ENCODE measurements around the gene SLC26A9.
A peak's percentile ranks its signal among the peaks of the same experiment; 100 is the strongest.

The SLC26A9 gene, protein sequence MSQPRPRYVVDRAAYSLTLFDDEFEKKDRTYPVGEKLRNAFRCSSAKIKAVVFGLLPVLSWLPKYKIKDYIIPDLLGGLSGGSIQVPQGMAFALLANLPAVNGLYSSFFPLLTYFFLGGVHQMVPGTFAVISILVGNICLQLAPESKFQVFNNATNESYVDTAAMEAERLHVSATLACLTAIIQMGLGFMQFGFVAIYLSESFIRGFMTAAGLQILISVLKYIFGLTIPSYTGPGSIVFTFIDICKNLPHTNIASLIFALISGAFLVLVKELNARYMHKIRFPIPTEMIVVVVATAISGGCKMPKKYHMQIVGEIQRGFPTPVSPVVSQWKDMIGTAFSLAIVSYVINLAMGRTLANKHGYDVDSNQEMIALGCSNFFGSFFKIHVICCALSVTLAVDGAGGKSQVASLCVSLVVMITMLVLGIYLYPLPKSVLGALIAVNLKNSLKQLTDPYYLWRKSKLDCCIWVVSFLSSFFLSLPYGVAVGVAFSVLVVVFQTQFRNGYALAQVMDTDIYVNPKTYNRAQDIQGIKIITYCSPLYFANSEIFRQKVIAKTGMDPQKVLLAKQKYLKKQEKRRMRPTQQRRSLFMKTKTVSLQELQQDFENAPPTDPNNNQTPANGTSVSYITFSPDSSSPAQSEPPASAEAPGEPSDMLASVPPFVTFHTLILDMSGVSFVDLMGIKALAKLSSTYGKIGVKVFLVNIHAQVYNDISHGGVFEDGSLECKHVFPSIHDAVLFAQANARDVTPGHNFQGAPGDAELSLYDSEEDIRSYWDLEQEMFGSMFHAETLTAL

DNA sequence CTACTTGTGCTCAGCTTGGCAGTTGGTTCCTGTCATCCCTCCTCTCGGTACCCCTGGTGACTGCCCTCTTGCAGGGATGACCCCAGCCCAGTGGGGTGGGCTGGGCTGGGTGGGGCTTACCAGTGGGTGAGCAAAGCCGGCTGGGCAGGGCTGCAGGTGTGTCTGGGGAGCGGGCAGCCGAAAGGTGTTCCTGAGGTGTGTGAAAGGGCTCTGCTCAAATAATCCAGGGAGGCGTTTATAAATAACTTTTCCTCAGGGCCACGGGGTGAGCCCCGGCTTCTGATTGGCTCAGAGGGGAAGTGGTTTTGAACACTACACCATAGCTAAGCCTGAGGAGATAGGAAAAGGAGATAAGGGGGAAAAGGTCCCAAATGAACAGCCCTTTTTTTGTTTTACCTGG, at the start of gene SLC26A9:
Gene SLC26A9 (minus strand): TSS at position 212 of the 400 bp plus-strand sequence. CDS start 7,636 bp downstream, outside the sequence.
- DNase-seq (ENCODE audit: low read depth), result no peak

DNA sequence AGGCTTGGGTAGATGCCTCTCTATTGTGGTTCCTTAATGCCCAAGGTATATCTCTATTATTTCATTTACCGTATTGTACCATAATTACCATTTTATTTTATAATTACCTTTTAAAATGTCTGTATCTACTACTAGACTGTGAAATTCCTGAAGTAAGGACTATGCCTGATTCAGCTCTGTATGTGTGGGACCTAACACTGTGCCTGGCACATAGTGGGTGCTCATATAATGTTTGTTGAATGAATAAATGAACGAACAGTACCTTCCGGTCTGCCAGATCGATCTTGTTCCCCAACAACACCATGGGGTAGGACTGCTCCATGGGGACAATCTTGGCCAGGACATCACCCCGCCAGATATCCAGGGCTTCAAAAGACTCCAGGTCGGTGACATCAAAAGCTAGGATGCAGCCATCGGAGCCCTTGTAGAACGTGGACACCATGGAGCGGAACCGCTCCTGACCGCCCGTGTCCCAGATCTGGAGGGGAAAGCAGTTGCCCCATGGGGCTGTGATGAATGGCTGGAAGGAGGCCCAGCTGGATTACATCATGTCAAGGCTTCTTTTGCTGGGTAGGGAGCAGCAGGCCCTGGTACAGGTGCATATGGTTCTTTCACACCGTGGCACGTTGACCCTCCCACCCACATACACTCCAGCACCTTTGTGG, 49.1 kb upstream of the SLC26A9 start:
- no peak for DNase-seq (ENCODE audit: low read depth)

DNA sequence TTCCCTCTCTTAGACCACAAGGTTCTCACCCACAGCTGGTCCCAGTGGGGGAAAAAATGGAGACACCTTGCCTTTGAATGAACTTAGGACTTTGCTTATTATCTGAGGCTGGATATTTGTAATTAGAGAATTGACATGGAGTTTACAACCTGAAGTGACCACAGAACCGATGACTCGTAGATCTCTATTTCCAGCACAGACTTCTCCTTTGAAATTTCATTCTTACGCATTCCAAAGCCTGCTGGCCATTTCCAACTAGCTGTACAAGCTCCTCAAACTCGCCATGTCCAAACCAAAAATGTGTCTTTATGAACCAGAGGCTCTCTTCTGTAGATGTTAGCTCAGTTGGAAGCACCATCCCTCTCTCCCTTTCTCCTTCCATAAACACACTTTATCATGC, 48.0 kb upstream of the SLC26A9 start:
- no peak for DNase-seq (ENCODE audit: low read depth)

DNA sequence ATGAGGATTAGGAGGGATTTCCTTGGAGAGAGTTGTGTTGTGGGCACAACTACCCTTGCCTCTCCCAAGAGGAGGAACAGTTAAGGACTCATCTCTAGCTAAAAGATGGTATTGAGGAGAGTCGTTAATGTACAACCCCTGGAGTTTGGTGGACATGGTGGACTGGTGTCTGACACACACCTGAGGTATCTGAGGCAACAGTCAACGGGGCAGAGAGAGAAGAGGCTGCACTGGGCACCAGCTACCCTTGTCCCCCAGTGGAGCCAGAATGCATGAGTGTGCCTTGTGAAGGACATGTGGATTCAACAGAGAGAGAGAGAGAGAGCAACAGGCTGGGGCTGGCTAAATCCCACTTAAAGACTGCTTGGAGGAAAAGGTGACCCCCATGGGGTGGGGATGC, 47.0 kb upstream of the SLC26A9 start:
- DNase-seq (ENCODE audit: low read depth), result no peak

DNA sequence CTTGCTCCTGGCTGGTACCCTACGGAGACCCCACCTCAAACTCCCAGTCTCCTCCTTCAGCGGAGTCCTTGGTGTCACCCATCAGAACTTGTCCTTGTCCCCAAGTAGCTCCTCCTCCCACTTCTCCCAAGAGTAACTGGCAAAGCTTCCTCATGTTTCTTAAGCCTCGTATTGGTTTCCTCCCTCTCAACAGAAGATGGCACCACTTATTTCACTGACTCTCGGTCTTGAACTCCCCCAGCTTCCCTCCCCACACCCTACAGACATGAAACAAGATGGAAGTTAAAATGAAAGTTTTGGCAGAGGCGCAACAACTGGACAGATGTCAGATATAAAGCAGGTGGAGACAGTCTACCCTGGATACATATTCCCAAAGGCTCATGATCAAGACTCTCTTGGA, 46.5 kb upstream of the SLC26A9 start:
- no peak for DNase-seq (ENCODE audit: low read depth)

DNA sequence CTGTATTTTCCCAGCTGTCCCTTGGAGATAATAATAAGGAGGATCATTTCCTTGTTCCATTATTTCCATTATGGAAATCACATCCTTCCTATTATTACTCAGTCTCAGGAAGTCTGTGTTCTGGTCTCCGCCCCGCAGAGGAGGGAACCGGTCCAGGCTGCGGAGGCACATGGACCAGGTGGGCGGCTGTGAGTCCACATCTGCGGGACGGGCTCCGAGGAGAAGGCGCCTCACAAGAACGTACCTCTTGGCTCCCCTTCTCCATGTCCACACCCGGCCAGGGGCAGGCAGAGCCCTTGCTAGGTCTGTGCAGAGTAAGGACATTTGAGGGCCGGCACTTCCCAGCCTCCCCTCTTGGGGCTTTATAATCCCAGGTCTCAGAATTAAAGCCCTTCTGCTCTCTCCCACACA, 45.3 kb upstream of the SLC26A9 start:
- no peak for DNase-seq (ENCODE audit: low read depth)

DNA sequence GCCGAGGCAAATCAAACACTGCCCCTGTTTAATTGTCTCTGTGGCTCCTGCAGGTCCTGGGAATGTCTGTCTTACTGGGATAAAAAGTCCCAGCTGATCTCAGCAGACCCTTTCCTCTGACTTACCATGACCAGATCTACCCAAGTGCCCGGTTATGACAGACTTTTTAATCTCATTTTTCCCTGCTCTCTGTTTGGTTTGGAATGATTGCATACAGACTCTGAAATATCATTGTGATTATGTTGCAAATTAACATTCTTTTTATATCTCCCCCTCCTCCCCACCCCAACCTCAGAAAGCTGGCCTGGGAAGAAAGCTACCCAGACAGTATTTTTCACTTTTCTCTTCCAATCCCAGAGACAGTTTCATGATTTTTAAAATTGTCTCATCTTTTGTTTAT, 43.6 kb upstream of the SLC26A9 start:
- no peak for DNase-seq (ENCODE audit: low read depth)

DNA sequence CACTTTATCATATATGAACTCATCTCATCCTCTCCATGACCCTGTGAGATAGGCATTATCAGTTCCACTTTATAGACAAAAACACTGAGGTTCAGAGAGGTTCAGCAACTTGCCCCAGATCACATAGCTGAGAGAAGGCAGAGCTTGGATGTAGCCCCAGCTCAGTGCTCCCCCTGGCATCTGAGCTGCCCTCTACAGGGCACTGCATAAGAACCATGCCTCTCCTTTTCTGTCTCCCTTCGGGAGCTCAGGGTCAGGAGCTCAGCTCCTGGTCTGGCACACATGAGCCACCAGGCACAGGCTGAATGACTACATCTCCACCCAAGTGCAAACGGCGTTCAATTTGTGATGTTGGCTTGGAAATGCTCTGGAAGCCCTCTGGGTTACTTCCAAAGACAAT, 43.0 kb upstream of the SLC26A9 start:
- DNase-seq (ENCODE audit: low read depth), result no peak

DNA sequence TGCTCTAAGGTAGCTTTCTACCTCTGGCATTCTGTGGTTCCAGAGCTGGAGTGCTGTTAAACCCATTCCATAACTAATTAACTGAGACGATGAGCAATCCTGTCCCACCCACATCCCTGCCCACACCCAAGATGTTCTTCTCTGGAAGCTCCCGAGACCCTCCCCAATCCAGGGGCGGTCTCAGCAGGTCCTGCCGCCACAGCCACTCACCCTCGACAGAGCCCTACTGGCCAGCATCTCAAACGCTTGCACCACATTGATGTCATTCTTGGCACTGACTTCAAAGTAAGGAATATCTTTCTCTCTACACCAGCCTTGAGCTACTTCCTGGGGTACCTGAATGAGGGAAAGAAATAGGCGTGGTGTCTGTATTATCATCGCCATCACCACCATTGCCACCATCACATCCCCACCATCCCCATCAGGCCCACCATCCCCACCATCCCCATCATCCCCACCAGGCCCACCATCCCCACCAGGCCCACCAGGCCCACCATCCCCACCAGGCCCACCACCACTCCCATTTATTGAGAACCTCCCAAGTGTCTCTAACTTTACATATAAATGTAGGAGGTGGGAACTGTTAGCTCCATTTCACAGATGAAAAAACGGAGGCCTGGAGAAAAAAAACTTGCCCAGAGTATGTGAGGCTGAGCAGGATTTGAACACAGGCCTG, 42.2 kb upstream of the SLC26A9 start:
- no peak for DNase-seq (ENCODE audit: low read depth)

DNA sequence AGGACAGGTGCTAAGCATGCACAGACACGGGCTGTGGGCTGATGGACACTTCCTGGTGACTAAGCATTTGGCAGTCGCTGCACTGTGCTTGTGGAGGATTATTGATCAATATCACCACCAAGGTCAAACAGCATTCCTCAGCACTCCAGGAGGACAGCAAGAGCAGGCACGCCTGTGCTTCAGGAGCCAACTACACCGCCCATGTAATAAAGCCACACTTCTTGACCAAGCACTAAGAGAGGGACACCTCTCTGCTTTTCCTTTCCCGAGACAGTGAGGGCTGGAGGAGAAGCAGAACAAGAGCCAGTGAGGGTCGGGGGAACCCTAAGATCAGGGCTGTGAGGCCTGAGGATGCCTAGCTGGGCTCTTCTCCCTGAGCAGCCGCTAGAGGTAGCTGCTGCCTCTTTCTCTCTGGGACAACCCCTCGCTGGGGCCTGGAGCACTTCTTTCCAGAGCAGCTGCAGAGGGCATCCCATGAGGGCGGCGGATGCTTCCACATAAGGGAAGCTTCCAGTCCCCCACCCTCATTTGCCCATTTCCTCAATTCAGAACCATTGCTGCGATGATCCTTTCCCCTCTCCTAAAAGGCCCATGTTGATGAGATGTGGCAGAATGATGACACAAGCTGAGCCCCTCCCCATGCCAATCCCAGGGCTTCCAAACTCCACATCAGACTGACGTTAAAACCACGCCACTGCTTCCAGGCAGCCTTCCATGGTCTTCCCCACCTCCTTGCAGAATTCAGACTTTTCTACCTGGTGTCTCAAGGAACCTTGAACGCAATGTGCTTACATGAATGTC, 40.9 kb upstream of the SLC26A9 start:
- no peak for DNase-seq (ENCODE audit: low read depth)

DNA sequence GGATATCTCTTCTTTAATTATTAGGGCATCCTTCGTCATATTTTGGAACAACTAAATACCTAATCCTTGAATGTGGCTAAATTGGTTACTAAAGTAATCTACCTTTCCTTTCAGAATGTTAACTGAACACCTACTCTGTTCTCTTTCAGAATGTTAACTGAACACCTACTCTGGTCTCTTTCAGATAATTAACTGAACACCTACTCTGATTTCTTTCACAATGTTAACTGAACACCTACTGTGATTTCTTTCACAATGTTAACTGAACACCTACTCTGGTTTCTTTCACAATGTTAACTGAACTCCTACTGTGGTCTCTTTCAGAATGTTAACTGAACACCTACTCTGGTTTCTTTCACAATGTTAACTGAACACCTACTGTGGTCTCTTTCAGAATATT, 38.0 kb upstream of the SLC26A9 start:
- DNase-seq (ENCODE audit: low read depth), result no peak

DNA sequence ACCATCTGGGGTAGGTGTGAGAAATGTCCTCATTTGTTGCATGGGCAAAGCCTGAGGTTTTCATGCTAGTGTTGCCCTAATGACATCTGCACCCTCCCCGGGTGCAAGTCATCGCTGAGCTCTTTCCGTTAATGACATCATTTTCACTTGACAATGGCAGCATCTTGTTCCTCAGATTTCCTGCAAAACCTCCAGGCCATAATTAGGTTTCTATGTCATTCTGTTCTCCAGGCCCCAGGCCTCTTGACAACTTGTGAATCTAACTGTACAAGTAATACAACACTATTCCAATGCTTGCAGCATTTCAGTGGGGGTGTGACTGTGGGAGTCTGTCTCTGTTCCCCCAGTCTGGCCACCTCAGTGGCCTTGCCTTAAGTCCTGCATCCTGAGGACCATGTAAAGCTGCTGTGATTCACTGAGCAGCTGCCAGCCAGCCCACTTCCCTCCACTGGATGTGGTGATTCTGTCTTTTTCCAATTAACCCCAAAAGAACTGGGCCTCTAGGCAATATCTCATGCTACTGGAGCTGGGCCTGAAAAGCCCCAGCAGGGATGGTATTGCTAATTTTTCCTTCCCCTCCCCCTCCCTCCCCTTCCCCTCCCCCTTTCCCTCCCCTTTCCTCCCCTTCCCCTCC, 37.1 kb upstream of the SLC26A9 start:
- DNase-seq (ENCODE audit: low read depth), result no peak

DNA sequence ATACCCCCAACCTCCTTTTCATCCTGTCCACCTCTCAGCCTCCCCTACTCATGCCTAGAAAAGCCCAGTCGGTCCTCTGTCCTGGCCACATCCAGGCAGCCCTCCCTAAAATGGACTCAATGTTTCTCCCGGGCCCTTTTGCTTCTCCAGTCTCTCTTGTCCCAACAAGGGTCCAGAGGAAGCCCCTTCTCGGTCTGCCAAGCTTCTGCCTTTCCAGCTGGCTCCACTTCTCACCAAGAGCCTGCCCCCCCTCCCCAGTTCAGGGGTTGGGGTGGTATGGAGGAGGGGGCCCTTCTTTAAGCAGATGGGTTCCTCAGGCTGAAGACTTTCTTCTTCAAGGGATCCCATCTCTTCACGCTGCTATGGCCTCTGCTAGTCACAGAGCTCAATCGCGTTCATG, 36.0 kb upstream of the SLC26A9 start:
- DNase-seq (ENCODE audit: low read depth), result no peak

DNA sequence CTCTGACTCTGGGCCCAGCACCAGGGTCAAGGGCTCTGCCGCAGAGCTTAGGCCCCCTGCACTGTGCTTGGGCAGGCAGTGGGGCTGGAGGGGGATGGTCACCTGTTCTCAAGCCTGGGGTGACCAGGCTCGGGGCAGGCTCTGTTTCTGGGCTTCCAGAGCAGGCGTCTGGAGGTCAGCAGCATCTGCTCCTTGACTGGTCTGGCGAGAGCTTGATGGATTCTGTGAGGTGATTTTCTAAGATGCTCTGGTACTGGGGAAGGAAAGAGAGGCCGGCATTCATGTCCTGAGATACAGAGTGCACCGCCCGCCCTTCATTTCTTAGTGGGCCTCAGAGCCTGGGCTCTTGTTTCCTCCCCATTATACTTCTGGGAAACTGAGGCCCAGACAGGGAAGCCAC, 35.4 kb upstream of the SLC26A9 start:
- DNase-seq (ENCODE audit: low read depth), result no peak

DNA sequence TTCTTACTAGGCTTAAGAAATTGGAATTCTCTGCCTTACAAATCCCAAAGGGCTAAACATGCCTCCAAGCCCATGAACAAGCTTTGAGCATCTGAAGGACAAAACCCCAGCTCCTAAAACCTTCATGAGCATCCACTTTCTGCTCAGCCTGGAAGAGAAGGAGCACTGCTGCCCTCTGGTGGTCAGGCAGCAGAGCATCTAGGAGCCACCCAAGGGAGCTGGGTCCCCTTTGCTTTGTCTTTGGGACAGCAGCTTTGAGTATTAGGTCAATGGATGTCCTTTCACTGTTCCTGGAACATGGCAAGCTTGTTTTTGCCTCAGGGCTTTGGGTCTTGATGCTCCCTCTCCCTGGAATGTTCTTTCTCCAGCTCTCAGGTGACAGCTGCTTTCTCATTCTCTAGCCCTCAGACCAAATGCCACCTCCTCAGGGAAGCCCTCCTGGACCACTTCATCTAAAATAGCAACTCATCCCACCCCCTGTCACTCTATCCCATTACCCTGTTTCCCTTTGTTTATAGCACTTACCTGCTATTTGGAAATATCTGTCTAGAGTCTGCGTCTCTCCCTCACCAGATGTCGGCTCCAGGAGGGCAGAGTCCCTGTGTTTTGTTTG, 34.3 kb upstream of the SLC26A9 start:
- peak; percentile 65 for DNase-seq (ENCODE audit: low read depth)

DNA sequence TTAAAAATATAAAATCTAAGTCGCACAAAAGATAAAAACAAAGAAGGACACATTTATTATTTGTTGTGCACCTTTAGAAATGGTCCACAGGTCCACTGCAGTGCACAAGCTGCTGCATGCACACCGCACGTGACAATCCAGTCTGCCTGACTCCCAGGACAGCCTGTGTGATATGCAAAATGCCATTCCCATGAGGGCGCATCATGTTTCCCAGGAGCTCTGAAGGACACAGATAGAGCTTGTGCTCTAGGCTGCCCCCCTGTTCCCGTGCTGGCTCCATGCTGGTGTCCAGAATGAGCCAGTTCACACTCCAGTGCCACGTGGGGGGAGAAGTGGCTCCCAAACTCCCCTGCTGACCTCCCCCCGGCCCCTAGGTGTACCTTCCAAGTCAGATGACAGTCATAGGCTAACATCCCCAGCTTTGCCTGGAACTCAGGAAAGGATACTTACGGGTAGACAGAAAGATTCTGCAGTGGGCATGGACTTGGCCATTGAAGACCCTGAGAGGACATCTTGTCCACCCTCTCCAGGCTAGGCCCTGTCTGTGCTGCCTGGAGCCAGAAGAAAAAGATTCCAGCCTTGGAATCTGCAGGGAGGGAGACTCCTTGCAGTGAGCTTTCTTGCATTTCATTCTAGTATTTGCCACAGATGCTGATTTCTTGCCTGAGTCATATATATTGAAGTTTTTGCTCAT, 33.6 kb upstream of the SLC26A9 start:
- no peak for DNase-seq (ENCODE audit: low read depth)

DNA sequence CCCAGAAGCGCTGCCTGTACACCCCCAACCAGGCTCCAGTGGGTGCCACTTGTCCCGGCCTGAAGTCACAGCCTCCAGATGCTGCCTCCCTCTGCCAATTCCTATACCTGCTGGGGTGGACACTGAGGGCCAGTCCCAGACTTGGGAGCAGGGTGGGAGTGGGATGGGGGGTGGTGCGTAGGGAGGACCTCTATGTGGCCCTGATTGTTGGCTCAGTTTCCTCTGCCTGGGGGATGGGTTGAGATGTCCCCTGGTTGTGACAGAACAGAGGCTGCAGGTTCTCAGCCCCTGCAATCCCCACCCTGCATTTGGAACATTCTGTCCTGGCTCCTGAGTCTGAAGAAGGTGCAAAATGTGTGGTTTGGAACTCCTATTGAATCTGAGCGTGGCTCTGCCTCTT, 32.8 kb upstream of the SLC26A9 start:
- DNase-seq (ENCODE audit: low read depth), result no peak

DNA sequence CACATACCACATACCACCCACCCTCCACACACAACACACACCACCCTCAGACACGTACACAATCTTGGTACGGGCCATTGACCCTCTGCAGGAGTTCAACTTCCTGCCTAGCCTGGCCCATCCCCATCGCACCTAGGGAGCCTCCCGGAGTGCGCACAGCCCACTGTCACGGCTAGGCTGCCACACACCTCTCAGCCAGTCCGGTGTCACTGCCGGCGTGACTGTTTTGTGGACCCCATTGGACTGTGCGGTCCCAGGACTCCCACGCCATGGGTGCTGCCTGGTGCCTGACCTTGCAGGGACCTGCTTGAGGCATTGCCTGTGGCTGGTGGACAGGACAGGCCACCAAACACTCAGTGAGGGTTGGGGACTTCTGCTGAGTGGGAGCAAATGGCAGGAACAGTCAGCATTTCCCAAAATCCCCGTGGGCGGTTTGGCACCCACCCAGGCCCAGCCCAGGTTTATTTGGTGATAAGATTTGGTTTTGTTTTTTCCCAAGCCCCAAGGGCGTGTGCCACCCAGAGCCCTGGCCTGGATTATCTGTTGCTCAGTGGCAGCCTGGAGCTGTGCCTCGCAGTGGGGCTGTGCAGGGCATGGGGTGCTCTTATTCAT, 32.2 kb upstream of the SLC26A9 start:
- no peak for DNase-seq (ENCODE audit: low read depth)

DNA sequence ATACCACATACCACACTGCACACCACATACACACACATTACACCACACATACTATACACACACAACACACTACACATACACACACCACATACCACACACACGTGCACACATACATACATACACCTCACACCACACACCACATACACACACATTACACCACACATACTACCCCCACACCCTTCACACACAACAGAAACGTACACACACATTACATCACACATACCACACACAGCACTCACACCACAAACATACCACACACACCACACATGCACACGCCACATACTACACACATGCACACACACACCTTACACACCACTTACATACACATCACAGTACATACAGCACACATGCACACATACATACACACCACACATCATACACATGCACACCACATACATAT, 31.5 kb upstream of the SLC26A9 start:
- DNase-seq (ENCODE audit: low read depth), result no peak

Measured in stimulated activated CD8-positive, alpha-beta memory T cell treated with anti-CD3 and anti-CD28 coated beads, Interleukin-15, amount 100 ng/mL, for 24 hours (primary cell).